ENCODE measurements around the gene RPLP1.

The RPLP1 gene

DNA sequence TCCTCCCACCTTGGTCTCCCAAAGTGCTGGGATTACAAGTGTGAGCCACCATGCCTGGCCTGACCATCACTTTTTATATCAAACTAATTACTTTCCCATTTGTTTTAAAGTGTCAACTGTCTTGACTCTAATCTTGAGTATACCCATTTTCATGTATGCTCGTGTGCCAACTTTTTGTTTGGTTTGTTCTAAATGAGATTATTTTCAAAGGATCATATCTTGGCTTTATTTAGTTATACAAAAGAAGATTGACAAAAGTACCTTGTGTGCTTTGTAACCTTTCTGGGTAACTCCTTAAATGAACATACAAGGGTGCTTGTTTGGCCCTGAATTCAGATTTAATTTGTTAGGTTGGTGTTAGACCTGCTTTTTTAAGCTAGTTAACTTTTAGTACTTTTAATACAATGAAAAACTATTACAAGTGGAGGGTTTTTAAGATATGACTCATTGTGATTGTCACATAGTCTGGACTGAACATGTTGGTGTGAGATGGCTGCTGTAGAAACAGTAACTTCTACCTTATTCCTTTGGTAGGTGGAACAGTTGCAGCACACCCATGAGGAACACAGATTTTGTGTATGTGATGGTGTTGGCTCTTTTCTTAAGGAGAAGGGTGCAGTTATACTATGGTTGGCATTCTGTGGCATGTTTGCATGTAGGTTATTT is 27.7 kb upstream of the RPLP1 start:
- TF ChIP-seq TAF1 (IDR thresholded peaks at IDR 0.05; ENCODE audit: low read depth) = no peak
- TF ChIP-seq YY1 (IDR thresholded peaks at IDR 0.05; ENCODE audit: low read depth) = no peak
- no peak for TF ChIP-seq ZBTB7A (IDR thresholded peaks at IDR 0.05; ENCODE audit: low read depth)
- TF ChIP-seq FOXM1 (IDR thresholded peaks at IDR 0.05; ENCODE audit: borderline replicate concordance, low read depth) = no peak
- no peak for TF ChIP-seq EGR1 (IDR thresholded peaks at IDR 0.05)
- TF ChIP-seq, protein P1, sequence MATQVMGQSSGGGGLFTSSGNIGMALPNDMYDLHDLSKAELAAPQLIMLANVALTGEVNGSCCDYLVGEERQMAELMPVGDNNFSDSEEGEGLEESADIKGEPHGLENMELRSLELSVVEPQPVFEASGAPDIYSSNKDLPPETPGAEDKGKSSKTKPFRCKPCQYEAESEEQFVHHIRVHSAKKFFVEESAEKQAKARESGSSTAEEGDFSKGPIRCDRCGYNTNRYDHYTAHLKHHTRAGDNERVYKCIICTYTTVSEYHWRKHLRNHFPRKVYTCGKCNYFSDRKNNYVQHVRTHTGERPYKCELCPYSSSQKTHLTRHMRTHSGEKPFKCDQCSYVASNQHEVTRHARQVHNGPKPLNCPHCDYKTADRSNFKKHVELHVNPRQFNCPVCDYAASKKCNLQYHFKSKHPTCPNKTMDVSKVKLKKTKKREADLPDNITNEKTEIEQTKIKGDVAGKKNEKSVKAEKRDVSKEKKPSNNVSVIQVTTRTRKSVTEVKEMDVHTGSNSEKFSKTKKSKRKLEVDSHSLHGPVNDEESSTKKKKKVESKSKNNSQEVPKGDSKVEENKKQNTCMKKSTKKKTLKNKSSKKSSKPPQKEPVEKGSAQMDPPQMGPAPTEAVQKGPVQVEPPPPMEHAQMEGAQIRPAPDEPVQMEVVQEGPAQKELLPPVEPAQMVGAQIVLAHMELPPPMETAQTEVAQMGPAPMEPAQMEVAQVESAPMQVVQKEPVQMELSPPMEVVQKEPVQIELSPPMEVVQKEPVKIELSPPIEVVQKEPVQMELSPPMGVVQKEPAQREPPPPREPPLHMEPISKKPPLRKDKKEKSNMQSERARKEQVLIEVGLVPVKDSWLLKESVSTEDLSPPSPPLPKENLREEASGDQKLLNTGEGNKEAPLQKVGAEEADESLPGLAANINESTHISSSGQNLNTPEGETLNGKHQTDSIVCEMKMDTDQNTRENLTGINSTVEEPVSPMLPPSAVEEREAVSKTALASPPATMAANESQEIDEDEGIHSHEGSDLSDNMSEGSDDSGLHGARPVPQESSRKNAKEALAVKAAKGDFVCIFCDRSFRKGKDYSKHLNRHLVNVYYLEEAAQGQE (IDR thresholded peaks at IDR 0.05; ENCODE audit: low read depth) = no peak
- TF ChIP-seq NFIC (IDR thresholded peaks at IDR 0.05) = no peak
- TF ChIP-seq CEBPB (IDR thresholded peaks at IDR 0.05) = no peak
- TF ChIP-seq TEAD4 (IDR thresholded peaks at IDR 0.05) = no peak
- TF ChIP-seq RAD21 (IDR thresholded peaks at IDR 0.05; ENCODE audit: low read depth) = no peak
- no peak for TF ChIP-seq TCF12 (IDR thresholded peaks at IDR 0.05; ENCODE audit: low read depth)
- no peak for TF ChIP-seq CREB1 (IDR thresholded peaks at IDR 0.05; ENCODE audit: low read depth)
- TF ChIP-seq, protein P2, sequence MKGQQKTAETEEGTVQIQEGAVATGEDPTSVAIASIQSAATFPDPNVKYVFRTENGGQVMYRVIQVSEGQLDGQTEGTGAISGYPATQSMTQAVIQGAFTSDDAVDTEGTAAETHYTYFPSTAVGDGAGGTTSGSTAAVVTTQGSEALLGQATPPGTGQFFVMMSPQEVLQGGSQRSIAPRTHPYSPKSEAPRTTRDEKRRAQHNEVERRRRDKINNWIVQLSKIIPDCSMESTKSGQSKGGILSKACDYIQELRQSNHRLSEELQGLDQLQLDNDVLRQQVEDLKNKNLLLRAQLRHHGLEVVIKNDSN (IDR thresholded peaks at IDR 0.05) = no peak
- no peak for TF ChIP-seq EP300 (IDR thresholded peaks at IDR 0.05; ENCODE audit: borderline replicate concordance)
- TF ChIP-seq, protein P3, sequence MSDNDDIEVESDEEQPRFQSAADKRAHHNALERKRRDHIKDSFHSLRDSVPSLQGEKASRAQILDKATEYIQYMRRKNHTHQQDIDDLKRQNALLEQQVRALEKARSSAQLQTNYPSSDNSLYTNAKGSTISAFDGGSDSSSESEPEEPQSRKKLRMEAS (IDR thresholded peaks at IDR 0.05) = no peak

DNA sequence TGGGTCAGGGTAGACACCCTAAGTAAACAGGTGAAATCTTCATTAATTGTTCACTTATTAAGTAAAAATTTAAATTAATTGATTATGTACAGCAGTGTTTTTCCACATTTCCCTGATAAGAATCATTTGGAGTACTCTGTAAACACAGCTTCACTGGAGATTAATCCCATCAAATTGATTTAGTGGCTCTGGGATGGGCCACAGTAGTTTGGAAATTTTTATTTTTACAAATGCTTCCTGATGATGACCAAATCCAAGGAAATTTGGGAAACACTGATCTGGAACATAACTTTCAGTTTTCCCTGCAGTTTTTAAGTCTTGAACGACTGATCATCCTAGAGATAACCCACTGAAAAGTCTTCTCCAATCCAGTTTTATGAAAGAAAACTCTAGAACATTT is 18.8 kb upstream of the RPLP1 start:
- TF ChIP-seq, protein P2 (IDR thresholded peaks at IDR 0.05) = no peak
- TF ChIP-seq ZBTB7A (IDR thresholded peaks at IDR 0.05; ENCODE audit: low read depth) (no peak), EGR1 (IDR thresholded peaks at IDR 0.05) (no peak), TEAD4 (IDR thresholded peaks at IDR 0.05) (no peak), EP300 (IDR thresholded peaks at IDR 0.05; ENCODE audit: borderline replicate concordance) (no peak), CREB1 (IDR thresholded peaks at IDR 0.05; ENCODE audit: low read depth) (no peak), TAF1 (IDR thresholded peaks at IDR 0.05; ENCODE audit: low read depth) (no peak), TCF12 (IDR thresholded peaks at IDR 0.05; ENCODE audit: low read depth) (no peak), RAD21 (IDR thresholded peaks at IDR 0.05; ENCODE audit: low read depth) (no peak), CEBPB (IDR thresholded peaks at IDR 0.05) (no peak), NFIC (IDR thresholded peaks at IDR 0.05) (no peak), FOXM1 (IDR thresholded peaks at IDR 0.05; ENCODE audit: borderline replicate concordance, low read depth) (no peak), YY1 (IDR thresholded peaks at IDR 0.05; ENCODE audit: low read depth) (no peak)
- TF ChIP-seq, protein P3 (IDR thresholded peaks at IDR 0.05) = no peak
- TF ChIP-seq, protein P1 (IDR thresholded peaks at IDR 0.05; ENCODE audit: low read depth) = no peak

DNA sequence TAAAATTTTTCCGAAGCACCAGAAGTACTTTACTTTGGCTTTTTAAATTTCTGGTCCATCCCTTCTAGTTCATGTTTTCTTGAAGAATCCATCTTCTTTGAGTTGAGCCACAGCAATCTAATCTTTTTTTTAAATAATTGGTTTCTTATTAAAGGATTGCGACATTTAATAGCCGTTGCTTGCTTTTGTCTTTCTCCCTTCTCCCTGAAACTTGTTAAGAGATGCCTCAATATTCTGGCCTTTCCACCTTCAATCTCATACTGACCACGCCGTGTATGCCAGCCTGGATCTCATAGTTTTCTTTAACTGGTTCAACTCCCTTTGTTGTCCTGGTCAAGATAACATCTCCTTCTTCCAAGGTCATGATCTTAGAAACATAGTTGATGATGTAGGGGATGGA is 18.4 kb upstream of the RPLP1 start:
- TF ChIP-seq, protein P2 (IDR thresholded peaks at IDR 0.05) = no peak
- TF ChIP-seq NFIC (IDR thresholded peaks at IDR 0.05) = no peak
- no peak for TF ChIP-seq ZBTB7A (IDR thresholded peaks at IDR 0.05; ENCODE audit: low read depth)
- no peak for TF ChIP-seq TCF12 (IDR thresholded peaks at IDR 0.05; ENCODE audit: low read depth)
- no peak for TF ChIP-seq CEBPB (IDR thresholded peaks at IDR 0.05)
- TF ChIP-seq CREB1 (IDR thresholded peaks at IDR 0.05; ENCODE audit: low read depth) = no peak
- no peak for TF ChIP-seq EGR1 (IDR thresholded peaks at IDR 0.05)
- no peak for TF ChIP-seq RAD21 (IDR thresholded peaks at IDR 0.05; ENCODE audit: low read depth)
- no peak for TF ChIP-seq TEAD4 (IDR thresholded peaks at IDR 0.05)
- TF ChIP-seq EP300 (IDR thresholded peaks at IDR 0.05; ENCODE audit: borderline replicate concordance) = no peak
- TF ChIP-seq, protein P1 (IDR thresholded peaks at IDR 0.05; ENCODE audit: low read depth) = no peak
- no peak for TF ChIP-seq YY1 (IDR thresholded peaks at IDR 0.05; ENCODE audit: low read depth)
- TF ChIP-seq, protein P3 (IDR thresholded peaks at IDR 0.05) = no peak
- TF ChIP-seq TAF1 (IDR thresholded peaks at IDR 0.05; ENCODE audit: low read depth) = no peak
- TF ChIP-seq FOXM1 (IDR thresholded peaks at IDR 0.05; ENCODE audit: borderline replicate concordance, low read depth) = no peak
